Stimulated activated CD8-positive, alpha-beta memory T cell treated with anti-CD3 and anti-CD28 coated beads, Interleukin-12 subunit alpha, Interleukin-12 subunit beta, amount 100 ng/mL, for 4 hours (primary cell): ENCODE results near the gene STK11.

Experiments used
- DNase-seq: peaks from one replicate; pipeline ENCODE4 v3.0.0-alpha.2; 2020; ENCODE audit warnings: low read depth

STK11 gene

DNA sequence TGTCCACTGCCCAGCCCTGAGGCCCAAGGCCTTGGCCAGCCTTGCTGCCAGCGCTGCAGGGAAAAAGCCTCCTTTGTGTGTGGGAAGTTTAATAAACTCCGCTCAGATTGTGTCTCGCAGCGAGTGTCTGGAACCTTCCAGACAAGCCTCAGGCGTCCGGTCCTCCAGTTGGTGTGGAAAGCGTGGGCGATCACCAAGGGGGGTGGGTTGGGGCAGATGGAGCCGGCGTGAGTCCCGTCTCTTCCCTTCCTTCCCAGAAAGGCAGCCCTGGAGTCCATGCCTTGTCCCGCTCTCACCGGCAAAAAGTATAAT is 4.6 kb downstream of the STK11 start:
- DNase-seq, result no peak

DNA sequence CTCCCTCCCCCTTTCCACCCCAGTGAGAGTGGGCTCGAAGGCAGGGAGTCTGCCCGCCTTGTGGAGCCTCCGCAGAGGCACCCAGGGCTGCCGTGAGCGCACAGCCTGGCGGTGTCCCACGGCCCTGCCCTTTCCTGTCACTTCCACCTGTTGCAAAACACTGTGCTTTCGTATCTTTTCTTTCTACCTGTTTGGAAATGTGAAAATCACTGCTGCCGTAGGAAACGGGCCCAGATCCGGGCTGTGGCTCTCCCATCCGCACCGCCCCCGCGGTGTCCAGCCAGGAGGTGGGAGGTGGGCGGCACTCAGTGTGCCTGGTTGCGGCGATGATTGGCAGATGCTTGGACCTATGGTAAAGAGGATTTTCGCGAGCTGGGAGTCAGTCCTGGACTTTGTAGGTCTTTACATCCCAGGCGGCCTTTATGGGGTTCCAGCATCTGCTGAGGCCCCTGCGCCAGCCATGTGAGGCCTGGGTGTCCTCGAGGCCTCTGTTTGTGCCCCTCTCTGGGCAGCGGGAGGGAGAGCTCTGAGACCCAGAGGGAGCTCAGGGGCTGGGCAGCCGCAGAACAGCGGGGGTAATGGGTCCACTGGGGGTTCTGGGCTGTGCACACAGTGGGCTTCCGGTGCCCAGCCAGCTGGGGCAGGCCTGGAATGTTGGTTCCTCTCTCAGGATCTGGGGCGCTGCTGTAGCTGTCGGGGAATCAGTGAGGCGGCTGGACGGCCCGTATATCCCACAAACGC is 6.1 kb downstream of the STK11 start:
- no peak for DNase-seq

DNA sequence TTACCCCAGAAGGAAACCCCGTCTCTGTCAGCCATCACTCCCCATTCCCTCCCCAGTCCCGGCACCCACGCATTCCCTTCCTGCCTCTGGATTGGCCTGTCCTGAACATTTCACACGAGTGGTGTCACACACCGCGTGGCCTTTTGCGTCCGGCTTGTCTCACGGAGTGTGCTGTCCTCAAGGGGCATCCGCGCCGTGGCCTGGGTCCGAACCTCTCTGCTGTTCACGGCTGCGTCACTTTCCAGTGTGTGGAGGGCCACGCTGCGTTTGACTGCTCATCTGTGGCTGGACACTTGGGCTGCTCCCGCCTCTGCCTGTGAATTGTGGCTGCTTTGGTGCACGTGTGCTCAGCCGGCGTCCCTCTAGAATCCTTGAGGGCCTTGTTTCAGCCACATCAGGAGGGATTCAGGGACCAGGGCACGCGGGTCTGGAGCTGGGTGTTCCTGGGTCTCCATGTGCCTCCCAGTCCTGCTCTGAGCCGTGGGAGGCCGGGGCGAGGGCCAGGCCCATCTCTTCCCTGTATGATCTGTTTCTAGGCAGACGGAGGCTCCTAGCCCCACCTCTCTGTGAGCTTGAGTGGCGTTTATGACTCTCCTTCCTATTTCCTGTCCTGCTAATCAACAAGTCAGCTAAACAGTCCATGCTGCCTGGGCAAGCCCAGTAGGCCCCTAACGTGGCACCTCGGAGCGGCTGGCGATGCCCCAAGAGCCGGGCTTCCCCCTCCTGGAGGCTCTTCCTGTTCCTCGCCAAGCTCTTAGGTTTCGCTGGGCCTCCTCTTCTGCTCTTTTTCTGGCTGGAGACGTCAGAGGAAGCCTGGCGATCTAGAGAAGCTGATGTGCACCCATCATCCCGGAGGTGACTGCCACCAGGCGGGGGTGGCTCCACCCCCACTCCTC is 8.1 kb downstream of the STK11 start:
- DNase-seq, result no peak

DNA sequence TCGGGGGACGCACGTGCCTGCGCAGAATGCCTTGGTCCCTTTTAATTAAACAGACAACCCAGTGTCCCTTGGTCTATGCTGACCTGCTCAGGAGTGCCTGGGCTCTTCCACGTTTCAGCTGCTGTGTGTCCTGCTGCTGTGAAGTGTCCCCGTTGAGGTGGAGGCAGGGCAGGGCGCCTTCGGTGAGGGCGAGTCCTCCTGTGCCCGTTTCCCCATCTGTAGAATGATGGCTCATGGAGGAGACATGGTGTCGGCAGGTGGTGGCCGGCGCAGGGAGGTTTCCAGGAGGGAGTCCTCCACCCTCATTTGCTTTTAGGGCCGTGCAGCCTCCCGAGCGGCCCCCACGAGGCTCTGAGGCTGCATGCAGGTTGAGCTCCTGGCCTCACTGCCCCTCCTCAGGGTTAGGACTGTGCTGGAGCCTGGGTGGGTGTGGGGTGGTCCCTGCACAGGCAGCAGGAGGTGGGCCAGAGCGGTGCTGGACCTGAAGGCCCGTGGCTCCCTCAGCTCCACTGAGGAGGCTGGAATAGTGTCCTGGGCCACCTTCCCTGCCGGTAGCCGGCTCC is 8.8 kb downstream of the STK11 start:
- no peak for DNase-seq

DNA sequence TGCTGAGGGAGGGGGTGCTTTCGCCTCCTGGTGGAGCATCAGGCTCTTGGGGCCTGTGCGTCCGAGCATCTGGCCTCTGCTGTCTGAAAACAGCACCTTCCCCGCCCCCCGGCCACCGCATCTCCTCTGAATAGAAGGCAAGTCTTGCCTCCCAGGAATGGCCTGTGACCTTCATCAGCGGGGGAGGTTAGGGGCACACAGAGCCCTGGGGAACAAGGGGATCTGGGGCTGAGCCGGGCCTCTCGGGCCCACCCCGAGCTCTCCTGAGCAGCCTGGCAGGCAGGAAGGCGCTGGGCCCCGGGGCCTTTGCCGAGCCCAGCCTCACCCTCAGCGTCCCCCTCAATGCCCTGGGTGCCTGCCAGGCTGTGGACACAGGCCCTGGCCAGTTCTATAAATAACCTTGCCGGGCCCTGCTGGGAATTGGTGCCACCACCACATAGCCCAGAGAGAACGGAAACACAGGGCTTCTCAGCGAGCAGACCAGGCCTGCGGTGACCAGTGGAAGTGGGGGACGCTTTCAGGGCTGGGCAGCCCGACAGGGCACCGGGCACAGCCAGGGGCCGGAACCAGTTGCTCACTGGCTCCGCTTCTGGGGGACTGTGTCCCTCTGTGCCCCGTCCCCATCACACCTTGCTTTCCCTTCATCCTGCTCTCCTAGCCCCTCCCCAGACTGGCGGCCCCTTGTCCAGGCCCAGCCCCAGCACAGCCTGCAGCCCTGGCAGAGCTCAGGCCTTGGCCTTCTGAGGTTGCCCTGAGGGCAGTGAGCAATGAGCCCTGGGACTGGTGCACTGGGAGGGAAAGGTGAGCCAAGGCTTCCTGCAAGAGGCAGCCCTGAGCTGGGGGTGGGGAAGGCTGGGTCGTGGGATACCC is 9.5 kb downstream of the STK11 start:
- no peak for DNase-seq

DNA sequence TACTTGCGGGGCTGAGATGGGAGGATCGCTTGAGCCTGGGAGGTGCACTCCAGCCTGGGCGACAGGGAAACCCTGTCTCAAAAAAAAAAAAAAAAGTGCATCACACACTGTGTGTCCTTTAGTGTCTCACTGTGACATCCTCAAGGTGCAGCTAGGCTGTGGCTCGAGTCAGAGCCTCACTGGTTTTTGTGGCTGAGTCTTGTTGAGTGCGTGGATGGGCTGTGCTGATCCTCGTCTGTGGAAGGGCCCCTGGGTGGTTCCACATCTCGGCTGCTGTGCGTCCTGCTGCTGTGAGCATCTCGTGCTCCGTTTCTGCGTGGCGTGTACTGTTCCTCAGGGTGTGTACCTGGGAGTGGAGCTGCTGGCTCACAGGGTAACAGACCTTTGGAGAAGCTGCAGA is 11.2 kb downstream of the STK11 start:
- DNase-seq, result no peak

DNA sequence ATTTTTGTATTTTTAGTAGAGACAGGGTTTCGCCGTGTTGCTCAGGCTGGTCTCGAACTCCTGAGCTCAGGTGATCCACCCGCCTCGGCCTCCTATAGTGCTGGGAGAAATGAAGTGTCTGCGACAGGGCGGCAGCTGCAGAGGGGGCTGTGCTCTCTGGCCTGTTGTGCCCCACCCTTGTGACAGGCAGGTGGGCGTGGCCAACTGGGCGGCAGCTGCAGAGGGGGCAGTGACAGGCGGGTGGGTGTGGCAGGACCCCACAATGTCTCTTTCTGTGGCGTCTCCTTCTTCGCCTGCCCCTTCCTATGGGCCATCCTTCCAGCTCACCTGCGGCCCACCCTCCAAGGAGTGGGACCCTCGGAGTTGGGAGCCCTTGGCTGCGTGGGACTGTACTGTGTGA is 11.8 kb downstream of the STK11 start:
- DNase-seq, result no peak

DNA sequence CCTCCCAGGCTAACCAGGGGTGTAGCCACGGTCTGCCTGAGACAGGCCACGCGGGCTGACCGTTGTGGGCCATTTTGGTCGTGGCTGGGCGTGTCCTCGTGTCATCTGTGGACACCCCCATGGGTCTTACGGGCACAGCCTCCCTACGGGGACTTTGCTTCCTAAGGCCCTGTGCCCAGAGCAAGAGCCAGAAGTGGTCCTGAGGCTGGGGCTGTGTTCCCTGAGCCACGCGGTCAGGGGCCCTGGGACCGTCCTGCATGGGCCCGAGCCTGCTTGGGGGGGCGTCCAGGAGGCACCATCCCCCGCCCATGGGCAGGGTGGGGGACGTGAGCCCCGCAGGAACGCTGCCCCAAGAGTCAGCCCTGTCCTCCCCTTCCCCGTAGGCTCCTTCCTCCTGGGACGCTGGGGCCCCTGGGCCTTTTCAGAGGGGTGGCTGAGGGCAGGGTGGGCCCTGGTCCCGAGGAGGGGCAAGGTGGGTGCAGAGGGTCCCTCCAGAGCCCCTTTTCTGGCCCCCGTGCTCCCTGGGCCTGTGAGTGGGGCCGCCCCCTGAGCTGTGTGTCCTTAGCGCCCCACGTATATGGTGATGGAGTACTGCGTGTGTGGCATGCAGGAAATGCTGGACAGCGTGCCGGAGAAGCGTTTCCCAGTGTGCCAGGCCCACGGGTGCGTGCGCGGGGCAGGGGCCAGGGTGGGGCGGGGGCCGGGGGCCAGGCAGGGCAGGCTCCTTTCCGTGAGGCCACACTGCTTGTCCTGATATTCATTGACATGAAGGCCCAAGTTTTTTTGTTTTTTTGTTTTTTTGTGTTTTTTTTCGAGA is 13.4 kb downstream of the STK11 start:
- no peak for DNase-seq

DNA sequence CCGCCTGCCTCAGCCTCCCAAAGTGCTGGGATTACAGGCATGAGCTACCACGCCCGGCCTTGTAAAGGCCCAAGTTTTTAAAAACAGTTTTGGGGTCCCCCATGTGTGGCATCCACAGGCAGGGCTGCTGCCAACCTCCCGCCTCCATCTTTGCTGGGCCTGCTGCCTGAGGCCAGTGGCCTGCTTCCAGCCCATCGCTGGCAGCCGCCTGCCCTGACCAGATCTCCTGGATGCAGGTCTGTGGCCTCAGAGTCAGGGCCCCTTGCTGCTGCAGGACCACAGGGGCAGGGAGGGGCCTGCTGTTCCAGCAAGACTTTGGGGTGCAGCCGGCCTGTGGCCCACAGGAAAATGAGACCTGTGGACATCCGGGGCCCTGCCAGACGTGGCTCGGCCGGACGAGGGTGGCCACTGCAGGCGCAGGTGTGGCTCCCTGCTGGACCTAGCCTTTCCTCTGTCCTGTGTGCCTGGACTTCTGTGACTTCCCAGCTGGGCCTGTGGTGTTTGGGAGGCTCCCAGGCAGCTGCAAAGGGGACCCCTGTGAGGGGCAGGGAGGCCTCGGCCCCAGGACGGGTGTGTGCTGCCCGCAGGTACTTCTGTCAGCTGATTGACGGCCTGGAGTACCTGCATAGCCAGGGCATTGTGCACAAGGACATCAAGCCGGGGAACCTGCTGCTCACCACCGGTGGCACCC is 14.4 kb downstream of the STK11 start:
- DNase-seq, result no peak

DNA sequence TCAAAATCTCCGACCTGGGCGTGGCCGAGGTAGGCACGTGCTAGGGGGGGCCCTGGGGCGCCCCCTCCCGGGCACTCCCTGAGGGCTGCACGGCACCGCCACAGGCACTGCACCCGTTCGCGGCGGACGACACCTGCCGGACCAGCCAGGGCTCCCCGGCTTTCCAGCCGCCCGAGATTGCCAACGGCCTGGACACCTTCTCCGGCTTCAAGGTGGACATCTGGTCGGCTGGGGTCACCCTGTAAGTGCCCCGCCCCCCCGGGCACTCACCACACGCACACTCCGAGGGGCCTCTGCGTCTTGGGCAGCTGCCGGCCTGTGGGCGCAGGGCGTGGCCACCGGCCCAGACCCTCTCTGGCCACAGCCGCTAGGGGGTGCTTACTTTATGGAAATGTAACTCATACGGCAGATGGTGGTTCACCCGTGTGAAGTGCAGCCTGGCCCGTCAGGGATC is 14.9 kb downstream of the STK11 start:
- no peak for DNase-seq

DNA sequence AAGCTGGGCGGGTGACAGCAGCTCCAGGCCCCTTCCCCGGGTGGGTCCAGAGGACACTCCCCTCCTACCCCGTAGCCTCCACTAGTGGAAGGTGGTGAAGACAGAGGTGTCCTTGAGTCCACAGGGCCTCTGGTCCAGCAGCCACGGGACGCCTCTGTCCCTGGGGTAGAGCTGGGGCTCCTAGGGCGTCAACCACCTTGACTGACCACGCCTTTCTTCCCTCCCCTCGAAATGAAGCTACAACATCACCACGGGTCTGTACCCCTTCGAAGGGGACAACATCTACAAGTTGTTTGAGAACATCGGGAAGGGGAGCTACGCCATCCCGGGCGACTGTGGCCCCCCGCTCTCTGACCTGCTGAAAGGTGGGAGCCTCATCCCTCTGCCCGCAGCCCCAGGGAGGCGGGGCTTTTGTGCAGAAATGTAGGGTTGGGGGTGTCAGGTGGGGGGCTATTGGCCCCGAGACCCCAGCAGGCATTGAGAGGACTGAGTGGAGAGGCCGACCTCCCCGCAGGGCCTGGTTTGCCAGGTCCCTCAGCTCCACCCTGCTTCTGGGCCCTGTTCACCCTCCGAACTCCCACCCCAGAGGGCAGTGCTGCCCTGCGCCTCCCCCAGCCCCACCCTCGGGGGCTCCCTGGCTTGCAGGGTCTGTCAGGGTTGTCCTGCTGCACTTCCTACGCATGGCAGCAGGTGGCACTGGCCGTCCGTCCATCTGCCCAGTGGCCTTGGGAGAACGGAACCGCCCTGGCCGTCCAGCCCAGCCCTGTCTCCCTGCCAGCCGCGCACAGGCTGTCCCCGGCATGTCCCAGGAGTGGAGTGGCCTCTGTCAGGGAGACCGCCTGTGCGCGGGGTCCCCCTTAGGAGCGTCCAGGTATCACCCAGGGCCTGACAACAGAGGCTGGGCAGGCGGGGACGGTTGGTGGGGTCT is 15.7 kb downstream of the STK11 start:
- DNase-seq, result no peak

DNA sequence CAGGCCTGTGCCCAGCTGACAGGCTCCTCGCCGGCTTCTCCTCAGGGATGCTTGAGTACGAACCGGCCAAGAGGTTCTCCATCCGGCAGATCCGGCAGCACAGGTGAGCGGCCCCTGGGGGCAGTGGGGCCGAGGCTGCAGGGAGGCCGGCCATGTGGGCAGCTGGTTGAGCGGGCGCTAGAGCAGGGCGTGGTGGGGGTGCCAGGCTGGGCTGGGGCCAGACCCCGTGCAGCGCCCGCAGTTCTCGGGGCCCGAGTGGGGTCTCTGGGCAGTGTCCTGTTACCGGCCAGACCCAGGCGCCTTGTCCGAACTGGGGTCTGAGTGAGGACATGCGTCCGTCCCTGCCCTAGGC is 16.3 kb downstream of the STK11 start:
- no peak for DNase-seq

DNA sequence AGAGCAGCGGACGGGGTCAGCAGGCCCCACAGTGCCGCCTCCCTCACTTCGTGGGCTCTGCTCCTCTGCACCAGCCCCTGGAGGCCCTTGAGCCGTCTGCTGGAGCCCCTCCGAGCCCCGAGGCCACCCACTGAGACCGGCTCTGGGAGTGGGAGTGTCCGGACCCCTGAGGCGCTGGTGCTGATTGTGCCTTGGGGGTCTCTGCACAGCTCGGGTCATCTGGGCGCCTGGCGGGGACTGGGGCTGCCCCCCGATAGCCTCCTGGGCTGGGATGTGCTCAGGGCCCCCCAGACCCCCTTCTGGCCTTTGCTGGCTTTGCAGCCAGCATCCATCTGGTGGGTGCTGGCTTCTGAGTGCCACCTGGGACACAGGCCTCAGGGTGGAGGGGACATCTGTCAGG is 16.8 kb downstream of the STK11 start:
- DNase-seq, result no peak

DNA sequence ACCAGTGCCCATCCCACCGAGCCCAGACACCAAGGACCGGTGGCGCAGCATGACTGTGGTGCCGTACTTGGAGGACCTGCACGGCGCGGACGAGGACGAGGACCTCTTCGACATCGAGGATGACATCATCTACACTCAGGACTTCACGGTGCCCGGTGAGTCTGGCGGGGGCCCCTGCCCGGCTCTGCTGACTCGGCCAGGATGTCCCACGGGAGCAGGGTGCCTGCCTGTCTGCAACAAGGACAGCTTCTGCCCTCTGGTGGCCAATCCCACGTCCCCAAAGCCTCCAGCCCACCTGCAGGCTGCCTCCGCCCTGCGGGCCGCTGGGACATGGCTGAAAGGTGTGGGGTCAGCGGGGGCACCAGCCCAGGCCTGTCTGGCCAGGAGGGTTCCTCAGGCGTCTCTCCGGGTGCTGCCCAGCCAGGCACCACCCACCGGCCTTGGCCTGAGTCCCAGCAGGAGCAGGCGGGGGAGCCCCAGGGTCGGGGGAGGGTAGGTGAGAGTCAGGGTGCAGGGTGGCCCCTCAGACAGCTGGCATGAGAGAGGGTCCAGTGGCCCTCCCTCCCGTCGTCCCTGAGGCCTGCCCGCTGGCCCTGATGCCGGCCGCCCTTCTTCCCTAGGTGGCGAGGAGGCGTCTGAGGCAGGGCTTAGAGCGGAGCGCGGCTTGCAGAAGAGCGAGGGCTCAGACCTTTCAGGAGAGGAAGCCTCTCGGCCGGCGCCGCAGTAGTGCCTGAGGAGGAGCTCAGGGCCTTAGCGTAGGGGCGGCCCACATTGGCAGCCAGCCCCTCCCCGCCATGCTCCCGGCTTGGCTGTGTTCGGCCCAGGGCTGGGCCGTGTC is 17.7 kb downstream of the STK11 start:
- no peak for DNase-seq

DNA sequence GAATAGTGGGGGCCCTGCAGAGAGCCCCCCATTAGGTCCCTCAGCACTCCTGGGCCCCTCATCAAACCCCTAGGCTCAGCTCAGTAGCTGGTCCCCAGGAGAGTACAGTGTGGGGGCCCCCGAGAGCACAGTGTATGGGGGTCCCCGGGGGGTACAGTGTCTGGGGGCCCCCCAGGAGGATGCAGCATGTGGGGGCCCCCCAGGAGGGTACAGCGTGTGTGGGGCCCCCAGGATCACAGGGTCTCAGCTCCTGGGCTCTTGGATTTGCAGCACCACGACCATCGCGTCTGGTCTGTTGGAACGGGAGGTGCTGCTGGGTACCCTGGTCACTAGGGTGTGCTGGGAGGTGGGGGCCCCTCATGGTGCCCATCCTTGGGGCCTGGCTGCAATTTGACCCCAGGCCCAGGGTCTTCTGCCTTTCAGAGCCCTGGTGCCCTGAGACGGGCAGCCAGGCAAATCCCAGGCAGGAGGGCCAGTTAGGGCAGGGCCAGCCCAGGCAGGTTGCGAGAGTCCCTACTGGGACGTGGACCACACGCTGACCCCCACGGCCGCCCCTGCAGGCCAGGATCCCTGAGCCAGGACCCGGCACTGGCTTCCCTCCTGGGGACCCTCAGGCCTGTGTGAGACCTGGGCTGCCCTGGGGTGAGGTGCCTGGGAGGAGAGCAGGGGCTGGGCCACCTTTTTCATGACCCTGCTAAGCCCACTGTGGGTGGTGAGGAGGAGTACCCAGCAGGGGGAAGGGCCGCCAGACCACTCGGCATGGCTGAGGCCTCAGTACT is 18.7 kb downstream of the STK11 start:
- DNase-seq, result no peak

DNA sequence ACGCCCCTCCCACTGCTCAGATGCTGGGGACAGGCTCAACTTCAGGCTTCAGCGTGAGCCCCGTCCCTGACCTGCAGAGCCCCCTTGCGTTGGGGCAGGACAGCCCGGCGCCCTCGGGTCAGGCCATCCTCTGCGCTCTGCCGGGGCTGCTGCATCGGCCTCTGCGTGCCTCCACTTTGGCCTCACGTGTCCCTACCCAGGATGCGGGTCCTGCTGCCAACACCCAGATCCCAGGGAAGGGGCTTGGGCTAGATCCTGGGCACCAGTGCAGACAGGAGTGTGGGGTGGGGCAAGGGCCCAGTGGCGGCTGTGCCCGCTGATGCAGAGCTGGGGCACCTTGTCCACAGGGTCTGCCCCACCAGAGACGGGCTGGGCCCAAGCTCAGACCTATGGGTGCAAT is 19.3 kb downstream of the STK11 start:
- DNase-seq, result no peak

DNA sequence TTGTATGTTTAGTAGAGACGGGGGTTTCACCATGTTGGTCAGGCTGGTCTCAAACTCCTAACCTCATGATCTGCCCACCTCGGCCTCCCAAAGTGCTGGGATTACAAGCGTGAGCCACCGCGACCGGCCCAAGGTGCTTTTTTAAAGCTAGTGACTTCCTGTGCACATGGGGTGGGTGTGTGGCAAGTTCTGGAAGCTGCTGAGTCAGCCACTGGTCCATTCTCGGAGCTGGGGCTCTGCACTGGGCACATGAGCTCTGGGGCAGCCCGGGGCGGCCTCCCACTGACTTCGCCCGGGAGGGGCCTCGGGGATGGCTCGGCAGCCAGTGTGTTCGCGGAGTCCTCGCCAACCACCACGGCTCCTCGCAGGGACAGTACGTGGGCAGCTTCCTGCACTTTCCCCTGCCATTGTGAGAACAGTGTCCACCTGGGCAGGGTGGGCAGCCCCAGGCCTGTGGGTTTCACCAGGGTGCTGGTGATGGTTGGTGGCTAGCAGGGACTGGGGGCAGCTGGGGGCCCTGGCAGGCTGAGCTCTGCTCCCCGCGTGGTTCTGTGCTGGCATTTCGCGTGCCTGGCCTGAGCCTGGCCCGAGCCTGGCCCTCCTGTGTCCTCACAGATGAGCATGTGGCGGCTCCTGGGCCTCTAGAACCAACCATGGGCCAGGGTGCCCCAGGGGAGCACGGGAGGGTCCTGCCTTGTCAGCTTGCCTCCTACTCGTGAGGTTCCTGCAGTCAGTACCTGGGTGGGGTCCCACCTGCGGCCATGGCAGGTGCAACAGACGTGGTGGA is 20.1 kb downstream of the STK11 start:
- no peak for DNase-seq
